Liver (tissue), 3 donors: ENCODE measurements around the gene SEC31B.
A peak's percentile ranks its signal among the peaks of the same experiment; 100 is the strongest.

Experiments
- ATF3 ChIP-seq: IDR thresholded peaks from 2 replicates; pipeline ENCODE4 v1.6.1; 2016; ENCODE audit warnings: antibody characterized with exemption
- FOXA1 ChIP-seq: IDR thresholded peaks from 2 replicates; pipeline ENCODE4 v1.6.1; 2016; ENCODE audit warnings: antibody characterized with exemption
- FOXA2 ChIP-seq: IDR thresholded peaks from 2 replicates; pipeline ENCODE4 v1.6.1; 2016; ENCODE audit warnings: antibody characterized with exemption
- GABPA ChIP-seq, 2 donors: IDR thresholded peaks in 1 of 2; conservative IDR thresholded peaks in 1 of 2; 2 replicates each; pipeline ENCODE4 v1.6.1; 2016; ENCODE audit warnings: antibody characterized with exemption in 2 of 2, mild to moderate bottlenecking in 1 of 2, moderate library complexity in 1 of 2
- JUND ChIP-seq, 2 donors: IDR thresholded peaks; 2 replicates each; pipeline ENCODE4 v1.6.1; 2016; ENCODE audit warnings: antibody characterized with exemption in 2 of 2
- NR2F2 ChIP-seq: IDR thresholded peaks from 2 replicates; pipeline ENCODE4 v1.6.1; 2016; ENCODE audit warnings: antibody characterized with exemption
- RAD21 ChIP-seq, 2 donors: IDR thresholded peaks; 2 replicates each; pipeline ENCODE4 v1.6.1; 2016; ENCODE audit warnings: antibody characterized with exemption in 2 of 2, mild to moderate bottlenecking in 2 of 2
- REST ChIP-seq: IDR thresholded peaks from 2 replicates; pipeline ENCODE4 v1.6.1; 2016; ENCODE audit warnings: antibody characterized with exemption, mild to moderate bottlenecking
- SP1 ChIP-seq: IDR thresholded peaks from 2 replicates; pipeline ENCODE4 v1.6.1; 2018; ENCODE audit warnings: antibody characterized with exemption, mild to moderate bottlenecking
- TAF1 ChIP-seq: conservative IDR thresholded peaks from 2 replicates; pipeline ENCODE4 v1.6.1; 2016; ENCODE audit warnings: antibody characterized with exemption, mild to moderate bottlenecking
- YY1 ChIP-seq: IDR thresholded peaks from 2 replicates; pipeline ENCODE4 v1.6.1; 2016; ENCODE audit warnings: antibody characterized with exemption, mild to moderate bottlenecking
- TF ChIP-seq, protein P1 (sequence below): fragments of 150-350 bp; IDR thresholded peaks from 2 replicates; pipeline ENCODE4 v1.5.1; 2017; ENCODE audit warnings: improper control_type of control experiment, low read depth, low read length; ENCODE audit not compliant: missing input control
- TF ChIP-seq, protein P2 (sequence below): IDR thresholded peaks from 2 replicates; pipeline ENCODE4 v1.6.1; 2016; ENCODE audit warnings: antibody characterized with exemption
- TF ChIP-seq, protein P3 (sequence below): IDR thresholded peaks from 2 replicates; pipeline ENCODE4 v1.6.1; 2016; ENCODE audit warnings: antibody characterized with exemption
- donor health status: healthy.
- donor health status: healthy.

- TF ChIP-seq YY1 (peak; percentile 96), JUND (IDR thresholded peaks at IDR 0.05) (no peak), SP1 (peak; percentile 77), TAF1 (no peak), NR2F2 (peak; percentile 64), RAD21 (IDR thresholded peaks at IDR 0.05) (peak; percentile 65 to 74), ATF3 (no peak), GABPA (IDR thresholded peaks at IDR 0.05 in 1 of 2, conservative IDR thresholded peaks at IDR 0.05 in 1 of 2) (peak; percentile 96 to 98), REST (peak; percentile 67), FOXA1 (peak; percentile 39), FOXA2 (no peak)
- TF ChIP-seq, protein P1, sequence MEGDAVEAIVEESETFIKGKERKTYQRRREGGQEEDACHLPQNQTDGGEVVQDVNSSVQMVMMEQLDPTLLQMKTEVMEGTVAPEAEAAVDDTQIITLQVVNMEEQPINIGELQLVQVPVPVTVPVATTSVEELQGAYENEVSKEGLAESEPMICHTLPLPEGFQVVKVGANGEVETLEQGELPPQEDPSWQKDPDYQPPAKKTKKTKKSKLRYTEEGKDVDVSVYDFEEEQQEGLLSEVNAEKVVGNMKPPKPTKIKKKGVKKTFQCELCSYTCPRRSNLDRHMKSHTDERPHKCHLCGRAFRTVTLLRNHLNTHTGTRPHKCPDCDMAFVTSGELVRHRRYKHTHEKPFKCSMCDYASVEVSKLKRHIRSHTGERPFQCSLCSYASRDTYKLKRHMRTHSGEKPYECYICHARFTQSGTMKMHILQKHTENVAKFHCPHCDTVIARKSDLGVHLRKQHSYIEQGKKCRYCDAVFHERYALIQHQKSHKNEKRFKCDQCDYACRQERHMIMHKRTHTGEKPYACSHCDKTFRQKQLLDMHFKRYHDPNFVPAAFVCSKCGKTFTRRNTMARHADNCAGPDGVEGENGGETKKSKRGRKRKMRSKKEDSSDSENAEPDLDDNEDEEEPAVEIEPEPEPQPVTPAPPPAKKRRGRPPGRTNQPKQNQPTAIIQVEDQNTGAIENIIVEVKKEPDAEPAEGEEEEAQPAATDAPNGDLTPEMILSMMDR = peak; percentile 94
- TF ChIP-seq, protein P2, sequence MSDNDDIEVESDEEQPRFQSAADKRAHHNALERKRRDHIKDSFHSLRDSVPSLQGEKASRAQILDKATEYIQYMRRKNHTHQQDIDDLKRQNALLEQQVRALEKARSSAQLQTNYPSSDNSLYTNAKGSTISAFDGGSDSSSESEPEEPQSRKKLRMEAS = no peak
- TF ChIP-seq, protein P3, sequence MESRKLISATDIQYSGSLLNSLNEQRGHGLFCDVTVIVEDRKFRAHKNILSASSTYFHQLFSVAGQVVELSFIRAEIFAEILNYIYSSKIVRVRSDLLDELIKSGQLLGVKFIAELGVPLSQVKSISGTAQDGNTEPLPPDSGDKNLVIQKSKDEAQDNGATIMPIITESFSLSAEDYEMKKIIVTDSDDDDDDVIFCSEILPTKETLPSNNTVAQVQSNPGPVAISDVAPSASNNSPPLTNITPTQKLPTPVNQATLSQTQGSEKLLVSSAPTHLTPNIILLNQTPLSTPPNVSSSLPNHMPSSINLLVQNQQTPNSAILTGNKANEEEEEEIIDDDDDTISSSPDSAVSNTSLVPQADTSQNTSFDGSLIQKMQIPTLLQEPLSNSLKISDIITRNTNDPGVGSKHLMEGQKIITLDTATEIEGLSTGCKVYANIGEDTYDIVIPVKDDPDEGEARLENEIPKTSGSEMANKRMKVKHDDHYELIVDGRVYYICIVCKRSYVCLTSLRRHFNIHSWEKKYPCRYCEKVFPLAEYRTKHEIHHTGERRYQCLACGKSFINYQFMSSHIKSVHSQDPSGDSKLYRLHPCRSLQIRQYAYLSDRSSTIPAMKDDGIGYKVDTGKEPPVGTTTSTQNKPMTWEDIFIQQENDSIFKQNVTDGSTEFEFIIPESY = peak; percentile 82
Measured at GRCh38 chr10:100535715-100536353, 16.2 kb upstream of the SEC31B start, which contains the start of gene HIF1AN.
